Measurements from ENCODE around the gene TRERF1. TPM values are rescaled to one million over a fixed set of nuclear protein-coding genes. Genes with fewer than 3 reads are reported as not detected.
A peak's percentile ranks its signal among the peaks of the same experiment; 100 is the strongest.

TRERF1 gene
- total RNA-seq, 6 donors from 2014 or later, result 2.0 to 7.3 (median 5.4) TPM

DNA sequence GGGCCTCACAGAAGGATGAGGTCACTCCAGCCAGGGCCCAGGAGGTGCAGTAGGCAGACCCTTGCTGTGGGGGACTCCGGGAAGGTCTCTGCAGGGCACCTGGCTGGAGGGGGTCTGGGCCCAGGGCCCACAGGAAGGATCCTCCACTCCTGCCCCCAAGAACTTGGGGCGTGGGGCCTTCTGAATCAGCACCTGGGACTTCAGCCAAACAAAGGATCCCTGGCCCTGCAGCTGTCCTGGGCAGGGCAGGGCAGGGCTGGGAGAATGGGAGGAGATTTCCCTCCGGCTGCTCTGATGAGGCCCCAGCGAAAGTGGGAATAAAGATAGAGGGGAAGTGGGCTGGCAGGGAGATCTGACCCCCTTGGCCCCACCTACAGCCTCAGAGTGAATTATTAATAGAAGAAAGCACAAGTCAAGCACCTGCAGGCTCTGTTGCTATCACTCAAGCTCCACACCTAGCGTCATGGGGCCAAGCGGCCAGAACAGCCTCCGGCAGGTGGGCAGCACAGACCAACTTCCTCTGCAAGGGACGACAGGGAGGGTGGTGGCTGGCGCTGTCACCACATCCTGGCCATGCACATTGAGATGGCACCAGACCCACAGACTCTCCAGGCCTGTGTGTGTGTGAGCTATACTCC is 172.5 kb downstream of the TRERF1 start:
- Histone ChIP-seq H3K4me3 (no peak overlapping the region), H3K4me1 (peaks cover 20 to 43% (median 30%) of the 10 kb centered on the region in 4 donors), H3K9me3 (no peaks in the 10 kb centered on the region), H3K36me3 (no peaks in the 10 kb centered on the region), H3K27ac (peak overlapping the region in 3 of 4 donors; percentile 32 to 60 (median 52)), H3K27me3 (no peaks in the 10 kb centered on the region)
- ATAC-seq (ENCODE audit: low FRiP score in 2 of 2), result peak in 1 of 2 donors; percentile 69
- TF ChIP-seq, protein P1, sequence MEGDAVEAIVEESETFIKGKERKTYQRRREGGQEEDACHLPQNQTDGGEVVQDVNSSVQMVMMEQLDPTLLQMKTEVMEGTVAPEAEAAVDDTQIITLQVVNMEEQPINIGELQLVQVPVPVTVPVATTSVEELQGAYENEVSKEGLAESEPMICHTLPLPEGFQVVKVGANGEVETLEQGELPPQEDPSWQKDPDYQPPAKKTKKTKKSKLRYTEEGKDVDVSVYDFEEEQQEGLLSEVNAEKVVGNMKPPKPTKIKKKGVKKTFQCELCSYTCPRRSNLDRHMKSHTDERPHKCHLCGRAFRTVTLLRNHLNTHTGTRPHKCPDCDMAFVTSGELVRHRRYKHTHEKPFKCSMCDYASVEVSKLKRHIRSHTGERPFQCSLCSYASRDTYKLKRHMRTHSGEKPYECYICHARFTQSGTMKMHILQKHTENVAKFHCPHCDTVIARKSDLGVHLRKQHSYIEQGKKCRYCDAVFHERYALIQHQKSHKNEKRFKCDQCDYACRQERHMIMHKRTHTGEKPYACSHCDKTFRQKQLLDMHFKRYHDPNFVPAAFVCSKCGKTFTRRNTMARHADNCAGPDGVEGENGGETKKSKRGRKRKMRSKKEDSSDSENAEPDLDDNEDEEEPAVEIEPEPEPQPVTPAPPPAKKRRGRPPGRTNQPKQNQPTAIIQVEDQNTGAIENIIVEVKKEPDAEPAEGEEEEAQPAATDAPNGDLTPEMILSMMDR (IDR thresholded peaks at IDR 0.05), result no peak
- no peak for TF ChIP-seq POLR2A (IDR thresholded peaks at IDR 0.05)
- no peak for TF ChIP-seq POLR2AphosphoS5 (IDR thresholded peaks at IDR 0.05)
- TF ChIP-seq EP300 (IDR thresholded peaks at IDR 0.05), result no peak
- DNase-seq, result peak; percentile 43 to 44
- 36 to 42% methylated on average over 2 to 9 of the region's 9 CpGs for WGBS, 2 donors

DNA sequence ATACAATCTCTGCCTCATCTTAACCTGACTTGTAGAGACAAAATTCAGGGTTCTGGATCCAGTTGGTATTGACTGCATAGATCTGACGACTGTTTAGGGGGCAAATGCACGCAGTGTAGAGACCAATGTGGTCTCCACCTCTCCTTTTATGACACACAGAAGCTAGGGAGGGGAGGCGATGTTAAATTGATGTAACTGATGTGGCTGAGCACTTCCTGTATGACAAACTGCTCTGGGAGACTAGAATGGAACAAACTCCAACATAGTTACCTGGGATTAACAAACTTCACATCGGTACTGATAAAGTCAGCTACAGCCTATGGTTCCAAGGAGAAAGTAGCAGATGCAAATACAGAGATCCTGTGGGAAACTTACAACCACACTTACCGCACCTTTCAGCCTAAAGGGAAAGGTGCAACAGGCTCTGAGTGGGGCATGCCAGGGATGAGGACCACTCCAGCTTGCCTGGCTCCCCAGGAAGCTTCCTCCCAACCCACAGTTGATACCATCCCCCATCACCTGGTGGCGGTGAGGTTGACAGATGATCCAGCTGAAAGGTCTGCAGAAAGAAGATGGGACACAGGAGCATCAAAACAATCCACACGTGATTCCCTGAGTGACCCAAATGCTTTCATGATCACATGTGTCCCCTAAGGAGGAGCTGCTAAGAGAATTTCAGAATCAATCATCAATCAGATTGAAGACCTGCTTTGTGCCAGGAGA is 173.4 kb downstream of the TRERF1 start:
- Histone ChIP-seq H3K27ac (peak overlapping the region in 1 of 4 donors; percentile 60), H3K9me3 (no peaks in the 10 kb centered on the region), H3K27me3 (no peaks in the 10 kb centered on the region), H3K36me3 (no peaks in the 10 kb centered on the region), H3K4me1 (peaks cover 20 to 43% (median 30%) of the 10 kb centered on the region in 4 donors), H3K4me3 (no peak overlapping the region)
- TF ChIP-seq POLR2AphosphoS5 (IDR thresholded peaks at IDR 0.05), result no peak
- TF ChIP-seq, protein P1 (IDR thresholded peaks at IDR 0.05), result no peak
- no peak for TF ChIP-seq POLR2A (IDR thresholded peaks at IDR 0.05)
- no peak for TF ChIP-seq EP300 (IDR thresholded peaks at IDR 0.05)
- no peak for DNase-seq
- ATAC-seq (ENCODE audit: low FRiP score in 2 of 2), result no peak
- WGBS, 2 donors, result 78 to 90% methylated on average over 7 of the region's 7 CpGs

GRCh38 chr6:42276034-42276890 is 175.5 kb downstream of the TRERF1 start:
- Histone ChIP-seq H3K36me3 (no peaks in the 10 kb centered on the region), H3K27me3 (no peaks in the 10 kb centered on the region), H3K27ac (peak overlapping the region; percentile 6 to 63 (median 32)), H3K4me1 (peaks cover 19 to 35% (median 26%) of the 10 kb centered on the region in 4 donors), H3K4me3 (no peak overlapping the region), H3K9me3 (no peaks in the 10 kb centered on the region)
- TF ChIP-seq, protein P1 (IDR thresholded peaks at IDR 0.05), result no peak
- no peak for TF ChIP-seq POLR2AphosphoS5 (IDR thresholded peaks at IDR 0.05)
- TF ChIP-seq POLR2A (IDR thresholded peaks at IDR 0.05), result no peak
- TF ChIP-seq EP300 (IDR thresholded peaks at IDR 0.05), result no peak
- ATAC-seq (ENCODE audit: low FRiP score in 2 of 2) (peak in 1 of 2 donors; percentile 65), DNase-seq (no peak)
- 44 to 60% methylated on average over 13 of the region's 13 CpGs for WGBS, 2 donors

- no peaks in the 10 kb centered on the region for H3K27me3 ChIP-seq
- 91 to 93% methylated on average over 10 to 12 of the region's 12 CpGs for WGBS, 2 donors
- H3K4me1 ChIP-seq, result peaks cover 18 to 27% (median 21%) of the 10 kb centered on the region in 4 donors
- ATAC-seq (ENCODE audit: low FRiP score in 2 of 2), result peak in 1 of 2 donors; percentile 47
- DNase-seq, result no peak
- no peak overlapping the region for H3K4me3 ChIP-seq
- H3K36me3 ChIP-seq, result no peaks in the 10 kb centered on the region
- H3K9me3 ChIP-seq, result no peaks in the 10 kb centered on the region
- TF ChIP-seq POLR2AphosphoS5 (IDR thresholded peaks at IDR 0.05) (no peak), EP300 (IDR thresholded peaks at IDR 0.05) (no peak)
- TF ChIP-seq, protein P1 (IDR thresholded peaks at IDR 0.05), result no peak
- H3K27ac ChIP-seq, result peak overlapping the region in 3 of 4 donors; percentile 24 to 63 (median 39)
Measured at GRCh38 chr6:42275376-42276033, 176.2 kb downstream of the TRERF1 start.

Measured in upper lobe of left lung (tissue), 6 donors.